Breast epithelium (tissue), 4 donors: ENCODE results near the gene SYNJ2. TPM values are rescaled to one million over a fixed set of nuclear protein-coding genes. Genes with fewer than 3 reads are reported as not detected.

Experiments used
- DNase-seq, 2 donors: peaks; one replicate each; pipeline ENCODE4 v3.0.0-alpha.2; 2019; ENCODE audit warnings: low spot score in 2 of 2
- H3K27ac ChIP-seq, 2 donors: fragments of 200-600 bp; sonication (generic) in 1 of 2; one replicate each; pipeline ENCODE4 v1.5.1; 2016 to 2019; ENCODE audit warnings: mild to moderate bottlenecking in 1 of 2
- H3K27me3 ChIP-seq, 2 donors: fragments of 200-600 bp; sonication (generic) in 1 of 2; one replicate each; pipeline versions ENCODE4 v1.5.1 to v1.6.0; 2017 to 2019; ENCODE audit warnings: control low read depth in 1 of 2, mild to moderate bottlenecking in 1 of 2
- H3K36me3 ChIP-seq: fragments of 200-600 bp; one replicate; pipeline ENCODE4 v1.5.1; 2019
- H3K4me1 ChIP-seq, 2 donors: fragments of 200-600 bp; sonication (generic); one replicate each; pipeline ENCODE4 v1.5.1; 2016 to 2019; ENCODE audit warnings: control low read depth in 1 of 2
- H3K4me3 ChIP-seq, 3 donors: fragments of 200-600 bp; sonication (generic); 1 replicate in 2 of 3; 2 replicates in 1 of 3; pipeline ENCODE4 v1.5.1; 2016 to 2019; ENCODE audit warnings: mild to moderate bottlenecking in 3 of 3, moderate library complexity in 2 of 3
- H3K9me3 ChIP-seq, 2 donors: fragments of 200-600 bp; sonication (generic) in 1 of 2; one replicate each; pipeline ENCODE4 v1.5.1; 2016 to 2019; ENCODE audit warnings: control low read depth in 1 of 2
- CTCF ChIP-seq, 3 donors: fragments of 450-650 bp; IDR thresholded peaks; one replicate each; pipeline ENCODE4 v1.5.1; 2016 to 2017; ENCODE audit warnings: antibody characterized with exemption in 3 of 3, mild to moderate bottlenecking in 3 of 3, moderate library complexity in 3 of 3
- POLR2A ChIP-seq: fragments of 450-650 bp; IDR thresholded peaks from one replicate; pipeline ENCODE4 v1.6.1; 2016; ENCODE audit warnings: antibody characterized with exemption, mild to moderate bottlenecking, moderate library complexity
- POLR2AphosphoS5 ChIP-seq, 3 donors: sonication (generic); formaldehyde crosslinking; IDR thresholded peaks; one replicate each; pipeline ENCODE4 v1.6.1; 2017; ENCODE audit warnings: antibody characterized with exemption in 3 of 3
- intact Hi-C: fragments of 100-400 bp; cut with DNase I; formaldehyde crosslinking; loops from one replicate; pipeline ENCODE4 v1.15.1; 2023; ENCODE audit warnings: low total_unique reads
- total RNA-seq, 3 donors: library from RNA; depleted of rRNA; stranded (reverse); fragments of >200 nt; gene quantifications; one replicate each; pipeline ENCODE4 v1.1.0, GENCODE V29; 2016

Gene SYNJ2
- total RNA-seq, 3 donors from 2014 or later = 3.0 to 20.2 (median 15.7) TPM

- H3K27me3 ChIP-seq = no peaks in the 10 kb centered on the region
- H3K27ac ChIP-seq = no peak overlapping the region
- no peaks in the 10 kb centered on the region for H3K36me3 ChIP-seq
- intact Hi-C loops = loop anchor here (1.0 kb wide), 1 partner anchor 17 kb away; no protein-coding TSS in a partner anchor
- DNase-seq = no peak
- H3K9me3 ChIP-seq = no peaks in the 10 kb centered on the region
- H3K4me1 ChIP-seq = peaks cover 0 to 5% of the 10 kb centered on the region in 2 donors
- TF ChIP-seq CTCF (IDR thresholded peaks at IDR 0.05) = no peak
- TF ChIP-seq POLR2A = no peak
- no peak for TF ChIP-seq POLR2AphosphoS5 (IDR thresholded peaks at IDR 0.05)
- H3K4me3 ChIP-seq = no peak overlapping the region
These were observed 3.5 kb upstream of the SYNJ2 start for GRCh38 chr6:157978021-157978783.

DNA sequence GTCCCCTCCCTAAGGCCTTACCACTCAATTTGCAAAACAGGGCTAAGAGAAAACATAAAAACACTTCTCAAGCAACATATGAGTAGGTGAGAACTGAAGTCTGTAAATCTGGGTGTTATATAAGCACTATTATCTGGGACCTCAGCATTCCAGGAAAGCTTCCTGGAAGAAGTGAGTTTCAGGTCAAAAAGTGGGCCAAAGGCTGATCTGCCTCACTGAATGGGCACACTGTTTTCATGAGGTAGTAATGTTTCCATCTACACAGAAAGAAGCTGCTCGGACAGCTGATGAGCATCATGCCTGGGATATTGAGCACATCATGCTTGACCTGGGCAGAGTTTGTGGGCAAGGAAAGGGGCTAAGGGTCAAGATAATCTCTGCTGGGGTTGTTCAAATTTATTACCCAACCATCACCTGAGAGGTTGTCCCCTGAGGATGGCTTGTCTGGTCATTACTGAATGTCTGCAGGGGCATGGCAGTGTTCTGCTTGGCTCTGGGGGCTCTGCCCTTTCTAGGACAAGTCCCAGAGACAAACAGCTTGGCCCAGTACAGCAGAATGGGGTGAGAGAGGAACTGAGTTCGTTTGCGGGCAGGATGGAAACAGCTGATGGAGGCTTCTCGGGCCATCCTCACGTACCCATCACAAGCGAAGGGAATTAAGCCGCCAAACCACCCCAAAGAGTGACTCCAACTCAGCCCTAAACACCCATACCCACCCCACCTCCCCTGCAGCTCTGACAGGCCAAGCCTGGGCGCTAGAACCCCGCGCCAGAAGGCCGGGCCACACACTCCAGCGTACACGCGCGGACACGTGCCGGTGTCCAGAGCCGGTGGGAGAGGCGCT, 1.2 kb upstream of the SYNJ2 start:
- peak overlapping the region; percentile 79 to 86 for H3K27ac ChIP-seq
- H3K27me3 ChIP-seq = no peaks in the 10 kb centered on the region
- H3K4me1 ChIP-seq = peaks cover 0 to 5% of the 10 kb centered on the region in 2 donors
- TF ChIP-seq CTCF (IDR thresholded peaks at IDR 0.05) = no peak
- TF ChIP-seq POLR2AphosphoS5 (IDR thresholded peaks at IDR 0.05) = no peak
- no peak for TF ChIP-seq POLR2A
- H3K4me3 ChIP-seq = peak overlapping the region; percentile 86 to 97 (median 89)
- H3K9me3 ChIP-seq = no peaks in the 10 kb centered on the region
- intact Hi-C loops = loop anchor here (5.0 kb wide), 1 partner anchor 62 kb away; no protein-coding TSS in a partner anchor
- no peaks in the 10 kb centered on the region for H3K36me3 ChIP-seq
- no peak for DNase-seq

GRCh38 chr6:157981132-157981394, 600 bp upstream of the SYNJ2 start:
- Histone ChIP-seq H3K27ac (peak overlapping the region; percentile 79 to 86), H3K27me3 (no peaks in the 10 kb centered on the region), H3K36me3 (no peaks in the 10 kb centered on the region), H3K4me3 (peak overlapping the region; percentile 86 to 97 (median 89)), H3K4me1 (peaks cover 0 to 5% of the 10 kb centered on the region in 2 donors), H3K9me3 (no peaks in the 10 kb centered on the region)
- DNase-seq = no peak
- TF ChIP-seq POLR2AphosphoS5 (IDR thresholded peaks at IDR 0.05) (no peak), CTCF (IDR thresholded peaks at IDR 0.05) (no peak), POLR2A (no peak)
- intact Hi-C loops = loop anchor here (5.0 kb wide), 1 partner anchor 61 kb away; no protein-coding TSS in a partner anchor

- H3K27me3 ChIP-seq = no peaks in the 10 kb centered on the region
- H3K27ac ChIP-seq = peak overlapping the region; percentile 79 to 86
- no peaks in the 10 kb centered on the region for H3K9me3 ChIP-seq
- H3K36me3 ChIP-seq = no peaks in the 10 kb centered on the region
- DNase-seq = peak in 1 of 2 donors; percentile 52
- peak overlapping the region; percentile 86 to 97 (median 89) for H3K4me3 ChIP-seq
- intact Hi-C loops = loop anchor here (5.0 kb wide), 1 partner anchor 60 kb away; no protein-coding TSS in a partner anchor
- peaks cover 0 to 5% of the 10 kb centered on the region in 2 donors for H3K4me1 ChIP-seq
- TF ChIP-seq POLR2AphosphoS5 (IDR thresholded peaks at IDR 0.05) (peak in 1 of 3 donors; percentile 1), POLR2A (no peak)
These were observed 469 bp downstream of the SYNJ2 start for GRCh38 chr6:157982102-157982562.

DNA sequence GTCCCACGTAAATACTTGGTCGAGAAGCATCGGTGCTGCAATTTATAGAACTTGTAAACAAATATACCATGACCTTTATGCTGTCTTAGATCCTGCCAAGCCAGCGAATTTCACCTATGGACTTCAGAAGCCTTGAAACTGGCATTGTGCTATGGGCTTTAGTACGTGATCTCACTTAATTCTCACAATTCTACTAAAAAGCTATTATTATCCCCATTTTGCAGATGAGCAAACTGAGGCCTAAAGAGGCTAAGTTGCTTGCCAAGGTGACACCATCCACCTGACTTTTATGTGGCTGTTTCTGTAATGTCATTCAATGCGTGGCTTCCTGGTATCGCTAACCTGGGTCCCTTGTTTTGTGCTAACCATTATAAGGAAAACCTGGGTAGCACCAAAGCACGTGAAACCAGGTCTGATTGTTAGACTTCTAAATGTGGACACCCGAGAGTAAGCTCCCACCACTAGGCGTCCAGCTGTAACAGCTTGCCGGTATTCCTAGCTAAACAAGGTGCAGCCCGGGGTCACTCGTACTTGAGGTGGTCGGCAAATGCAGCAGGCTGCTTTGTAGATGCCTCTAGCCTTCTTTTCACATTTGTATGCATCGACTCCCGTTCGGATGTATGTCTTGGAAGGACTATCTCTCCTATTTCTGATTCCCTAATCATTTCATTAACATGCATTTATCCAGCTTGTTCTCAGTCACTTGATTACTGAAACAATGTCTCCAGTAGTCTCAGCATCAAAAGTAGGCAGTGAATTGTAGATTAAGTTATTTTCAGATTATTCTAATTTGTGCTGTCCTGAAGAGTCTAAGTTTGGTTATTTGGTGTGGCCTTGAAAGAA, 1.1 kb downstream of the SYNJ2 start:
- Histone ChIP-seq H3K4me1 (peaks cover 0 to 5% of the 10 kb centered on the region in 2 donors), H3K27me3 (no peaks in the 10 kb centered on the region), H3K27ac (peak overlapping the region in 1 of 2 donors; percentile 86), H3K36me3 (no peaks in the 10 kb centered on the region), H3K4me3 (peak overlapping the region; percentile 86 to 97 (median 89)), H3K9me3 (no peaks in the 10 kb centered on the region)
- DNase-seq = peak in 1 of 2 donors; percentile 46
- TF ChIP-seq POLR2AphosphoS5 (IDR thresholded peaks at IDR 0.05) (peak in 1 of 3 donors; percentile 31), CTCF (IDR thresholded peaks at IDR 0.05) (peak in 1 of 3 donors; percentile 30), POLR2A (no peak)
- intact Hi-C loops = loop anchor here (5.0 kb wide), 1 partner anchor 60 kb away; no protein-coding TSS in a partner anchor
